ENCODE results near the gene VPS51. TPM values are rescaled to one million over a fixed set of nuclear protein-coding genes. Genes with fewer than 3 reads are reported as not detected.
A peak's percentile ranks its signal among the peaks of the same experiment; 100 is the strongest.

The VPS51 gene
- total and polyA plus RNA-seq, 2 of the 13 experiments (the other 11 are each of a cell fraction or from before 2014, with no cell fraction given) = 76.3 to 90.6 TPM

GRCh38 chr11:65134240-65134951 is 38.4 kb downstream of the VPS51 start, which contains the start of gene SYVN1 (continued):
- TF ChIP-seq ARID5B (CRISPR knock-in tag; IDR thresholded peaks at IDR 0.05) (peak; percentile 22; the same call in 1 of the 2 replicates), RXRA (CRISPR knock-in tag; IDR thresholded peaks at IDR 0.05) (peak; percentile 73), TEAD3 (CRISPR knock-in tag; optimal IDR thresholded peaks at IDR 0.05; ENCODE audit: borderline replicate concordance) (peak; percentile 43), TRIM22 (IDR thresholded peaks at IDR 0.05) (no peak), ZNF101 (CRISPR knock-in tag; IDR thresholded peaks at IDR 0.05; ENCODE audit: borderline replicate concordance, low read depth) (no peak), KLF15 (CRISPR knock-in tag; IDR thresholded peaks at IDR 0.05; ENCODE audit: borderline replicate concordance) (no peak), KLF16 (CRISPR knock-in tag; IDR thresholded peaks at IDR 0.05) (peak in 1 of 2 experiments; percentile 65; a peak in 2 of 4 replicates), PHF20 (CRISPR knock-in tag; IDR thresholded peaks at IDR 0.05) (peak; percentile 75; the same call in 1 of the 2 replicates), ZBTB20 (CRISPR knock-in tag; IDR thresholded peaks at IDR 0.05; ENCODE audit: borderline replicate concordance, low read depth) (peak; percentile 32; the same call in 1 of the 2 replicates), KDM2A (CRISPR knock-in tag; IDR thresholded peaks at IDR 0.05; ENCODE audit: borderline replicate concordance, low read depth) (peak; percentile 85), ZNF510 (CRISPR knock-in tag; IDR thresholded peaks at IDR 0.05; ENCODE audit: low read depth) (peak; percentile 37; the same call in 1 of the 2 replicates), ZC3H13 (CRISPR knock-in tag; IDR thresholded peaks at IDR 0.05) (peak; percentile 58; the same call in 1 of the 2 replicates), ZBTB46 (CRISPR knock-in tag; IDR thresholded peaks at IDR 0.05; ENCODE audit: borderline replicate concordance) (no peak), REXO4 (CRISPR knock-in tag; IDR thresholded peaks at IDR 0.05; ENCODE audit: borderline replicate concordance) (no peak), ZNF414 (CRISPR knock-in tag; IDR thresholded peaks at IDR 0.05) (peak; percentile 71; the same call in 1 of the 2 replicates), ZNF530 (CRISPR knock-in tag; IDR thresholded peaks at IDR 0.05; ENCODE audit: low read depth) (no peak), TFDP2 (CRISPR knock-in tag; IDR thresholded peaks at IDR 0.05) (peak; percentile 53; the same call in 1 of the 2 replicates), NFATC3 (CRISPR knock-in tag; IDR thresholded peaks at IDR 0.05) (0 out of 2 replicates have a peak, but pooled peaks have one; percentile 80), FLYWCH1 (CRISPR knock-in tag; IDR thresholded peaks at IDR 0.05) (no peak), FOXO1 (CRISPR knock-in tag; IDR thresholded peaks at IDR 0.05) (peak; percentile 39)
